Measurements from ENCODE around the gene RPS2.
A peak's percentile ranks its signal among the peaks of the same experiment; 100 is the strongest.
"Not testable (repeated sequence)": the region's sequence is repeated elsewhere in the genome, so short reads cannot be mapped to it uniquely, and the experiment has no call there.

RPS2 gene

DNA sequence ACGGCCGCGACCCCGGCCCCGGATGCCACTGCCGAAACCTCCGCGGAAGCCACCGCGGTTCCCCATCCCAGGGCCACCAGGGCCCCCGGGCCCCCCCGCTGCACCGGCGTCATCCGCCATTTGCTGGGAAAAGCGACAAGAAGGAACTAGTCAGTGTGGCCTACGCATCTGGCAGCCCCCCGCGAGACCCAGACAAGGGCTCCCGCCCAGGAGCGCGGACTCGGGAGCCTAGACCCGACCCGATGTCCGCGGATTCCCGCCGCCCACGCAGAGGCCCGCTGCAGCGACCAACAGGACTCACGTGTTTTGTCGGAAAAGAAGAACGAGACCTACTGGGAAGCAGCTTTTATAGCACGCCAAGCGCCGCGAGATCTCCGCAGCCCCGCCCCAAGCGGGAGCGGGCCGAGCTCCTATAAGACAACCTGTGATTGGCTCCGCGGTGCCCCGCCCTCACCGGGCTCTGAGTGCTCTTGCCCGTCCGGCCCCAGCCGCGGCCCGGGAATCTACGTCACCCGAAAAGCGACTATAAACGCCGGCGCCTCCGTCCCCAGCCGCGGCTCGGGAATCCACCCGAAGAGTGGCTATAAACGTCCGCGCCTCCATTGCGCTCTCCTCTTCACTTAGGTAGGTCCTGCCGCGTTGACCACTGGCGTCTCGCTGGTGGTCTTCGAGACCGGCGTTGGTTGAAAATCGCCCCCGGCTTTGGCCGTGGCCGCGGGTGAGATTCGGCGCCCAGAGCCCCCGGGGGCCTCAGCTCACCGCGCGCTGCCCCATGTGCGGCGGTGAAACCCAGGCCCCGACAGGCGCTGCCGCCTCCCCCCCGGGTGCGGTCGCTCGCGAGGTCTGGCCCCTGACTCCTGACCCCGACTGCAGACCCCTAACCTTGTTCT is at the start of gene RPS2:
TSS of gene RPS2 (minus strand) at position 321 of the 890 bp plus-strand sequence. CDS start at position 120, 201 bp downstream.
- DNase-seq (ENCODE audit: low read depth in 1 of 2, low spot score in 1 of 2): peak; percentile 96 to 99

DNA sequence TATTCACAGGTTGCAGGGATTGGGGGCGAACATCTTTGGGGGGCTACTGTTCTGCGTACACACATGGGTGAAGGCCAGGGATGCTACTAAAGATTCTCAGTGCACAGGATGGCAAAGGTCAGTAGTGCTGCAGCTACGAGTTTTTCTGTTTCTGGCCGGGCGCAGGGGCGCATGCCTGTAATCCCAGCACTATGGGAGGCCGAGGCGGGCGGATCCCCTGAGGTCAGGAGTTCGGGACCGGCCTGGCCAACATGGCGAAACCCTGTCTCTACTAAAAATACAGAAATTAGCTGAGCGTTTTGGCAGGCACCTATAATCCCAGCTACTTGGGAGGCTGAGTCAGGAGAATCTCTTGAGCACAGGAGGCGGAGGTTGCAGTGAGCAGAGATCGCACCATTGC is 48.9 kb upstream of the RPS2 start:
- no peak for DNase-seq (ENCODE audit: low read depth in 1 of 2, low spot score in 1 of 2)

DNA sequence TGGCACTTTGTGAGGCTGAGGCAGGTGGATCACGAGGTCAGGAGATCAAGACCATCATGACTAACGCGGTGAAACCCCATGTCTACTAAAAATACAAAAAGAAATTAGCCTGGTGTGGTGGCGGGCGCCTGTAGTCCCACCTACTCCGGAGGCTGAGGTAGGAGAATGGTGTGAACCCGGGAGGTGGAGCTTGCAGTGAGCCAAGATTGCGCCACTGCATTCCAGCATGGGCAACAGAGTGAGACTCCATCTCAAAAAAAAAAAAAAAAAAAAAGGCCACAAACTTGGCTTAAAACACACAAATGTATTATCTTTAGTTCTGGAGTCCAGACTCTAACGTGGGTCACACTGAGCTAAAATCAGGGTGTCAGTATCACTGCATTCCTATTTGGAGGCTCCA is 47.1 kb upstream of the RPS2 start:
- DNase-seq (ENCODE audit: low read depth in 1 of 2, low spot score in 1 of 2): not testable (repeated sequence)

DNA sequence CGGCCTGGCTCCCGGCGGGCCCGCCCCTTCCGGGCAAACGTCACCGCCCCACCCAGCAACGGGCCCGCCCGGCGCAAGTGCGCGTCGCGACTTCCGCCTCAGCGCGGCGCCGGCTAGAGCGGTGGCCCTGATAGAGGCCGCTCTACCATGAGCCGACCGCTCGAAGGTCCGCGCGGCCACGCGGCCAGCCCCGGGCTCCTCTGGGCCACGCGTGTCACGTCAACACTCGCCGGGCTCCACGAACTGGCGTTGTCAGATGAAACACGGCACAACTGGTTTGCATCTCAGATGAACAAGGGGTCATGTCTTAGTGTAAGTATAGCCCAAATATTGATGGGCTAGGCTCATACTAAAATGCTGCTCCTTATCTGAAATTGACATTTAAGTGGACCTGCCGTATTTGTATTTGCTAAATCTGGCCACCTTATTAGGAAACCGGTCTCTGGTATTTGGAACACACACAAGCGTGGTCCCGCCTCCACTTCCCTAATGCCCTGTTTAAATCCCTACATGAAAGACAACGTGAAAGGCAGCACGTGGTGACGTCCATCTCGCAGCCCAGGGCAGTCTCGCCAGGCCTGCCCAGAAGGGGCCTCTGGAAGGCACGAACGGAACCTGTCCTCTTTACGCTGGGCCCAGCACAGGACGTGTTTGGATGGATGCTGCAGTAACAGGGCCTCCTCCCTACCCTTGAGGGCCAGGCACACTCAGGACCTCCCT is 45.3 kb upstream of the RPS2 start, which contains the start of gene ZNF598:
TSS of gene ZNF598 (minus strand) at position 31 of the 720 bp plus-strand sequence.
- peak; percentile 62 to 71 for DNase-seq (ENCODE audit: low read depth in 1 of 2, low spot score in 1 of 2)

DNA sequence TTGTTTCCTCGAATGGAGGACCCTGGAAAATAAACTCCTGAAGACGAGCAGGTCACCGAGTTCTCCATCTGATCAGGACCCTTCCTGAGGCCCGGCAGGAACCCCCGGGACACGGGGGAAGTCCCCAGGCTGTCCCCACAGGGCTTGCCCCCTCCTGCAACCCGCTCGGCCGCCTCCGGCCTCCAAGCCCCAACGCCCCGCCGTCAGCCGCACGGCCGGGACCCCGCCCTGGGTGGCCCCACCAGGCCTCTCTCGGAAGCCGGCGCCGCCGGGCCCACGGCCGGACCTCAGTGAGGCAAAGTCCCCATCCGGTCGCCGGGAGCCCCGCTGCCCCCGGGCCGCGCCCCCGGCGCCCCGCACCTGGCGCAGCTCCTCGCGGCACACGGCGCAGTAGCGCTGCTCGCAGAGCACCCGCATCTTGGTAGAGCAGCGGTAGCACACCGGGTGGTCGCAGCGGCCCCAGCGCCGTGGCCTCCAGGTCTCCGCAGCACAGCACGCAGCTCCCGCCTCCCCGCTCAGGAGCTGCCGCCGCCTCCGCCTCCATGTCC is 44.6 kb upstream of the RPS2 start:
- DNase-seq (ENCODE audit: low read depth in 1 of 2, low spot score in 1 of 2): no peak

DNA sequence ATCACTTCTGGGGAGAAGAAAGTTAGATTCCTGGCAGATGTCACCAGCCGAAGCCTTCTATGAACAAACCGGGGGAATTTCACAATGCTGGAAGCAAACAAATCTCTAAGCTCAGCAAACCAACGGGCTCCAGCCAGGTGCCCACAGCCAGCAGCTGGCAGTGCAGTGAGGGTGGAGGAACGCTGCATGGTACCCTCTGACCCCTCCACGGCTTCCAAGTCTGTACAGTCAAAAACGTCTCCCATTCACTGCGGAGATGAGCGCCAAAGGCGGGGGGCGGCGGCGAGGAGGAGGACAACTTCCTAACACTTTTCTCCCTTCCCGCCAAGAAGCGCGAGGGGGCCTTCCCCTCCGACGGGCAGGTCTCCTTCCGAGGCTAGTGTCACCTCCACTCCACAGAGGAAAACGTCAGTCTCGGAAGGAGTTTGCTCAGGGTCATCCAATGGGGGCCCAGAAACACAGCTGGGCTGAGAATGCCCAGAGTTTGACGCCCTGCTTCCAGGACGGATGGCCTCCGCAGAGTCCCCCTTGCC is 44.1 kb upstream of the RPS2 start:
- DNase-seq (ENCODE audit: low read depth in 1 of 2, low spot score in 1 of 2): no peak

DNA sequence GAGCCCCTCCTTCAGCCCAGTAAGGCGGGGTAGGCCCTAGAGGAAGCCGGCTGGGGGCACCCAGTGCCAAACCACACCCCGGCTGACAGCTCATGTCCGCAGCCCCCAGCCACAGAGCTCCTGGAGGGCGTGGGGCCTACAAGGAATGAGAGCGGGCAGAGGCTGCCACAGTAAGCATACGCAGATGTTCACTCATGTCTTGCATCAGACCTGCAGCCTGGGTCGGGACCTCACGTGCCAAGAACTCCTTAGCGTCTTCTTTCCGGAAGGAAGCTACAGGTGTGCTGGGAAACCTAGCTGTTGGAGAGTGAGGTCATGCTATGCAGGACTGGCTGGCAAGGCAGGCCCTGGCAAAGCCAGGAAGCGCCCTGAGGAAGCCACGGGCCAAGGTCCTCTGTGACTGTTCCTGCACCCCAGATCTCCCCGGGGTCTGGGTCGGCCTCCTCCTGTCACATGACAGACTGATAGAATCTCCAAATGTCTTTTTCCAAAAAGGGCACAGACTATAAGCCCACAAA is 43.4 kb upstream of the RPS2 start:
- DNase-seq (ENCODE audit: low read depth in 1 of 2, low spot score in 1 of 2): no peak

DNA sequence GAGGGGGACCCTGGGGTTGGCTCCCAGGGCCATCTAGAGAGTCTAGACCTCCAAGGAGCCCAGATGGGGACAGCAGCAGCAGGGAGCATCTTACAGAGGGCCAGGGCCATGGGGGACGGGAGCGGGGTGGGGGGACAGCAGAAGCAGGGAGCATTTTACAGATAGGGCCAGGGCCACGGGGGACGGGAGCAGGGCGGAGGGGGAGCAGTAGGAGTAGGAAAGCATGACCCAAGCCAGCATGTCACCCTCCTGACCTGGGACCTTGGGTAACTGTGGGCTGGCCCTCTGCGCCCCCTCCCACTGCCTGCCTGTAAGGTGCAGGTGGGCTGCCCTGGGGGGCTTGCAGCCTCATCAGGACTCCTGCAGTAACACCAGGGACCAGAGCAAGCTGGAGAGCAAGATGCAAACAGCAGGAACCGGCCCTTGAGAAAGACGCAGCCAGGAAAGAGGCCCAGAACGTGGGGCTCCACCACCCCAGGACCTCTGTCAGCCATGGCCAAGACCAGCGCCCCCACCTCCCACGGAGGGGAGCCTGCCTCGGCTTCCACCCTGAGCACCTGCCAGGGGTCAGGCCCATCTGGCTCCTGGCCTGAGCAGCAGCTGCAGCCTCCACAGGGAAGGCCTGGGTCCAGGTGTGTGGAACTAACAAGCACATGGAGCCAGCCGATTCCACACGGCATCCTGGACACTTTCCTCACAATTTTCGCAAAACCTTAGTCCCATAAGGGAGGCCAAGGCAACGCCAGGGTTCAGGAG is 42.6 kb upstream of the RPS2 start:
- DNase-seq (ENCODE audit: low read depth in 1 of 2, low spot score in 1 of 2): no peak

DNA sequence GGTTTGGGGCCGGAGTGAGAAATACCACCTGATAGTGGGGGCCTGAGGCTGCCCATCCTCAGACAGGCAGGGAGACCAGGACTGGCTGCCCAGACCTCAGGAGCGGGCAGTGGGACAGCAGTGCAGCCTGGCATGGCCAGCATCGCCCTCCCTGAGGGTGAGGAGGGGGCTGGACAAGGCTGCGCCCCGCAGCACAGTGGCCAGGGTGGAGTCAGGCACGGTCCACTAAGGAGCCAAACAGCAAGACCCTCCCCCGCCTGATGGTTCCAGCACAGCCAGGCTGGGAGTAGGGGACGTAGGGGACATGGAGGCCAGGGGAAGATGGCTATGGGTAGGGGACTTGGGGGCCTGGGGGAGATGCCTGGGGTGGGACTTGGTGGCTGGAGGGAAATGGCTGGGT is 41.7 kb upstream of the RPS2 start:
- DNase-seq (ENCODE audit: low read depth in 1 of 2, low spot score in 1 of 2): no peak

DNA sequence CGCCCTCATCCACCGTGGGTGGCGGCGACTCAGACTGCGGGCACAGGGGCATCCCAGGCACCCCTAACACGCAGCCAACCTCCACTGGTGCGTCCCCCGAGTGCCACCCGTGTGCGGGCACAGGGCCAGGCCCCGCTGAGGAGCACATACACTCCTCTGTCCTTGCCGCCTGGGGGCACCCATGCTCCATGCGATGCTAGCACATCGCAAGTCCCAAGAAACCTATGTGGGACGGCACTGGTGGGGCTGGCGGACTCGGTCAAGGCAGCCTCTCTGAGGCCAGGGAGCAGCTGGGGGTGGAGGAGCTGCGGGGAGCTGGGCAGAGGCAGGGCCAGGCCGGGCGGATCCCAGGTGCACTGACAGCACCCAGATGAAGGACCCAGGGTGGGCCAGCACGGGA is 41.0 kb upstream of the RPS2 start:
- no peak for DNase-seq (ENCODE audit: low read depth in 1 of 2, low spot score in 1 of 2)

DNA sequence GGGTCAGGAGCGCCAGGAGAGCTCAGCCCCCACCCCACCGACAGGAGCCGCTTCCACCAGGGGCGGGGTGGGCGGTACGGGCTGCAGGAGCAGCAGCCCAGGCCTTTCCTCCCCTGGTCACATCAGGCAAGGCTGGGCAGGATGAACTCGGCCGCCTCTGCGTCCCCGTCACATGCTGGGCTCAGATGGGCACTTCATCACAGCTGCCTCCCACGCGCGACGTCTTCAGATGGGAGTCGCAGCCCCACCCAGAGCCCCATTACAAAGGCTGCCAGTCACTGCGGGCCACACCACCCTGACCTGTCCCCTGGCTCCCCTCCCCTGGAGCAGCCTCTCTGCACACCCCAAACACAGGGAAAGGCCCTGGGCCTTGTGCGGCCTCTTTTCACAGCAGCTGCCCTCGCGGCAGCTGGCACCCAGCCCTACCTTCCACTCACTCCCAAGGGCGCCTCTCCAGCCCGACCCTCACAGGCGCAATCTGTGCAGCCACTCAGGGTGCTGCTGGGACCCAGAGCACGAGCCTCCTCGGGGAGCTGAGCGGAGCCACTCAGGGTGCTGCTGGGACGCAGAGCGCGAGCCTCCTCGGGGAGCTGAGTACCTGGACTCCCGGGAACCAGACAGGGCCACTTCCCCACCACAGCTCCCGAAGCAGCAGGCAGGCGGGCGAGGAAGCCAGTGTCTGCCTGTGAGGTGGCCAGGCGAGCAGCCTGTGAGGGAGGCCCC is 40.3 kb upstream of the RPS2 start:
- DNase-seq (ENCODE audit: low read depth in 1 of 2, low spot score in 1 of 2): no peak

DNA sequence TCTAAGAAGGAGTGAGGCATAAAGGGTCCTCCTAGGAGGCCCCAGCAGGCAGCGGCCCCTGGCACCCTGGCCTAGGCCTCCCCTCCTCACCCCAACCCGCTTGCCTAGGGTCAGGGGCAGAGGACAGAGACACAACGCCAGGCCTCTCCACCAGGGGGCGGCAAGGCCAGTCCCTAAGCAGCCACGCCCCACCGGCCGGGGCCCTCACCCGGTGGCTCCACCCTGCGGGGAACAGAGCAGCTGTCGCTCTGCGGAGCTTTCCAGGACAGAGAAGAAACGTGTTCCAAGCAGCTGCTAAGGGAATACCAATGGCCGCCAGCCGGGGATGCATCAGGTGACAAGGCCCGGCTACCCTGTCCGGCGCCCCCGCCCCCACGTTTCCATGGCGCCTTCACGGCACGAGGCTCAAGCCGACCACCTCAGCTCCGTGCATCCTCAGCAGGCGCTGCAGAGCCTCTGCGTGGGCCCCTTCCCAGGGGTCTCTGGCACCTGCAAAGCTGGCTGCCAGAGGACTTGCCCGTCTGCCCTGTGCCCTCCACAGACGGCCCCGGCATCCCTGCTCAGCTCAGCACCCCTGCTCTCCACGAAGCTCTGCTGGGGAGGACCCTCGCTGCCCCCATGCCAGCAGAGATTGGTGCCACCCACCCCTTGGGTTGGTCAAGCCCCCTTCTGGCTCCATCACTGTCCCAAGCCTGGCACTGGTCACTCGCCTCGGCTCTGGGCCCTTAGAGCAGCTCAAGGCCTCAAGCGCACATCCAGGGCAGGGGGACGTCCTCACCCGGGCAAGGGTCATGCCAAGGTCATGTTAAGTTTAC is 39.4 kb upstream of the RPS2 start:
- DNase-seq (ENCODE audit: low read depth in 1 of 2, low spot score in 1 of 2): peak; percentile 72 to 81

DNA sequence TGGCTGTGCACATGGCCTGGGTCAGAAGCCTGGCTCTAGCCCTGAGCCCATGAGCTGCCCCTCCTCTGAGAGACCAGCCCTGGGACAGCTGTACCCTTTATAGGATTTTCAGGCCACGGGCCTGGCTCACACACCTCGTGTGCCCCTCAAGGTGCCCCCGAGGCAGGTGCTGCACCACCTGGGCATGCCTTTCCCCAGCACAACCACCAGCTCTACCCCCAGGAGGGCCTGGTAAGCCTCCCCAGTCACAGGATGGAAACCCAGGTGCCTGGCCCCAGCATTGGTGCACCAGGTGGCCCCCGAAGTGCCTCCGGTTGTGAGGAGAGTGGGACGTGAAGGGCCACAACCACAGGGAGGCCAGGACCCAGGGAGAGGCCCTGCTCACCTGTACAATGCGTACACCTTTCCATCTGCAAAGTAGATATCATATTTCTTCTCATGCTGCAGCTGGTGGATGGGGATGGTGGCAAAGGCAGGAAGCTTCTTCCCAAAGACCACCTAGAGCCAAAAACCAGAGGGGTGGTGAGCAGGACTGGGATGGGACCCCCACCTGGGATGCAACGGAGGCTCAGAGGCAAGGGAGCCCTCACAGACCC is 38.7 kb upstream of the RPS2 start:
- DNase-seq (ENCODE audit: low read depth in 1 of 2, low spot score in 1 of 2): no peak

DNA sequence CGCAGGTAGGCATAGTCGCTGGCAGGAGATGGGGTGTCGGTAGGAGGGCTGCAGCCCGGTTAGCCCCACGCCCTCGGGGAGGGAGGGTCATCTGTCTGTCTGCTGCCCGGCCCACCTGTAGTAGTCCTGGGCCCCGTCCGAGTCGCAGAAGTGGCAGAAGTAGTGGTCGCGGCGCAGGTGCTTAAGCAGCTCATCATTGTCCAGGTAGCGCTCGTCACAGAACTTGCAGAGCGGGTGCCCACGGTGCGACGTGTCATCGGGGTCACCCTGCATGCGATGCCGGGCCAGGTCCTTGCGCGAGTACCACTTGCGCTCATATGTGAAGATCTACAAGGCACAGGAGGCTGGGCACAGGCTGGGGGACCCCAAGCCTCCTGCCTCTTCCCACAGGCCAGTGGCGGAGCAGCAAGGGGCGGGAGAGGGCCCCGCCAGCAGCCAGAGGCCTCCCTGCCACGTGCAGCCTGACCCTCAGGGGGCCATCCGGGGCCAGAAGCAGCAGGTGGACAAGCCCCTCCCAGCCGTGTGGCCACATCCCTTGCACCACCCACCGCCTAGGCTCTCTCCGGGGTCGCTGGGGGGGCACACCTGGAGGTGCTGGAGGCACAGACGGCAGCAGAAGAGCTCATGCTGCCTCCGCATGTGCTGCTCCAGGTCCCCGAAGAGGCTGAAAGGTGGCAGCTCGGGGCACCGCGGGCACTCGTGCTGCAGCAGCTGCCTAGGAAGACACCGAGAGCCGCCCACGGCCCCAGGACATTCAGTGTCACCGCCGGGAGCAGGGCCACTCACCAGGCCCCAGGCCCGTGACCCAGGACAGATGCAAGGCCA is 38.0 kb upstream of the RPS2 start:
- no peak for DNase-seq (ENCODE audit: low read depth in 1 of 2, low spot score in 1 of 2)

DNA sequence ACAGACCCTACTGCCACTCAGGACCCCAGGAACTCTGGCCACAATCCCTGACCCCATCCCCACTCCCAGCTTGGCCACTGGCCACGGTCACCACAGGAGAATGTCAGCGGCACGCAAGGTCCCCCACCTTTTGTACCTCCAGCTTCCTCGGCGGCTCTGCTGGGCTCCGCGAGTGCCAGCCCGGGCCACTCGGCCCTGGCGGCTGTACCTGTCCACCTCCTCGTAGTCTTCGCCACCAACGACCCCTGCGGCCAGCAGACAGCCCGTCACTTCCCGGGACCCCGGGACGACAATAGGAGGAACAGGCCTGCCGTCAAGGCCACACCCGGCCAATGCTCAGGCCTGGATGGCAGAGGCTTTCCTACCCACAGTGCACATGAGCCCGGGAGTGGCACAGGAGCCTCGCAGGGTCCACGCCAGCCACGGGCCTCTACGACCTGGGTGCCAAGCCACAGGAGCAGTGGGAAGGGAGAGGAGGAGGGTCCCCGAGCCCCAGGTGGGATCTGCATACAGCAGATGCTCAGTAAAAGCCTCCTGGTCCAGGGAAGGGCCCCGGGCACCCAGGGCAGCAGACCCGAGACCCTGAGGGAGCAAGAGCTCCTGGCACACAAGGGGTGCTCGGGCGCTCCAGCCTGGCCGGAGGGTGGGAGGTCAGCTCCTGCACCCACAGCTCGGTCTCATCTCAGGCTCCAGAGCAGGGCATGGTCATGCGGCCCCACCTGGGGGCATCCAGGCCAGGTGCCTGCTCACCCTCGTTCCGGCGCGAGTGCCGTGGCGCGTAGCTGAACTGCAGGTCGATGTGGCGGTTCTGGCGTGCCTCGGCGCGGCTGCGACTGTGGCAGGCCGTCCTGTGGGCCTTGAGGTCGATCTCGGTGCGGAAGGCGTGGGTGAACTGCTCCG is 37.1 kb upstream of the RPS2 start:
- DNase-seq (ENCODE audit: low read depth in 1 of 2, low spot score in 1 of 2): no peak

DNA sequence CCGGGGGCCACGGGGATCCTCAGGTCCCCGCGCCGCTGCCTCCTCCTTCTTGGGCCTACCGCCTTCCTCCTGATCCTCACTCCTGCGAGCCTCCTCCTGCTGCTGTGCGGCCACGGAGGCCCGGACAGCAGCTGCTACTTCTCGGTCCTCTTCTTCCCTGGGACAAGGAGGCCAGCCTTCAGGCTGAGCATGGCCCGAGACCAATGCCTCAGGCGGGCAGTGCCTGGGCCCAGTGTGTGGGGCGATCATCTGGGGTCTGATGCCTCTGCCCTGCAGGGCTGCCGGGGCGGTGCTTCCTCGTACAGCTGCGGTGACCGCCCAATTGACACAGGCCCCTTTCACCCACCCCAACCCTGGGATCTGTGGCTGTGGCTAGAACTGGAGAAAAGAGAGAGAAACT is 36.4 kb upstream of the RPS2 start:
- no peak for DNase-seq (ENCODE audit: low read depth in 1 of 2, low spot score in 1 of 2)
